Measurements from ENCODE around the gene ATP6V0B.

ATP6V0B gene

GRCh38 chr1:44008259-44008658 lies 33.5 kb downstream of the ATP6V0B start:
- no peak for FAIRE-seq

GRCh38 chr1:44010935-44011471 lies 36.2 kb downstream of the ATP6V0B start:
- no peak for FAIRE-seq

- FAIRE-seq, result no peak
These were observed 37.6 kb downstream of the ATP6V0B start for GRCh38 chr1:44012404-44012803.

GRCh38 chr1:44012941-44013609 lies 38.3 kb downstream of the ATP6V0B start:
- no peak for FAIRE-seq

- FAIRE-seq, result no peak
These were observed 39.2 kb downstream of the ATP6V0B start for GRCh38 chr1:44013949-44014348.

- no peak for FAIRE-seq
These were observed 39.8 kb downstream of the ATP6V0B start for GRCh38 chr1:44014365-44015104.

- FAIRE-seq, result no peak
These were observed 40.4 kb downstream of the ATP6V0B start for GRCh38 chr1:44015206-44015605.

- FAIRE-seq, result no peak
These were observed 41.5 kb downstream of the ATP6V0B start for GRCh38 chr1:44016041-44016889.

- FAIRE-seq, result no peak
These were observed 42.2 kb downstream of the ATP6V0B start for GRCh38 chr1:44016890-44017400.

- no peak for FAIRE-seq
These were observed 44.7 kb downstream of the ATP6V0B start for GRCh38 chr1:44019466-44019948.

- no peak for FAIRE-seq
These were observed 45.7 kb downstream of the ATP6V0B start for GRCh38 chr1:44020464-44020863.

GRCh38 chr1:44021156-44021555 lies 46.4 kb downstream of the ATP6V0B start:
- FAIRE-seq, result no peak

- FAIRE-seq, result no peak
These were observed 47.0 kb downstream of the ATP6V0B start for GRCh38 chr1:44021581-44022321.

GRCh38 chr1:44024031-44024902 lies 49.5 kb downstream of the ATP6V0B start:
- no peak for FAIRE-seq

- no peak for FAIRE-seq
These were observed 50.3 kb downstream of the ATP6V0B start for GRCh38 chr1:44024903-44025525.

- no peak for FAIRE-seq
These were observed 51.1 kb downstream of the ATP6V0B start for GRCh38 chr1:44025816-44026215.

GRCh38 chr1:44027320-44027719 lies 52.6 kb downstream of the ATP6V0B start:
- no peak for FAIRE-seq
